ENCODE measurements around the gene SNRK. TPM values are rescaled to one million over a fixed set of nuclear protein-coding genes. Genes with fewer than 3 reads are reported as not detected.

SNRK gene
- total RNA-seq, 1 donor from 2014 or later: 21.3 TPM

DNA sequence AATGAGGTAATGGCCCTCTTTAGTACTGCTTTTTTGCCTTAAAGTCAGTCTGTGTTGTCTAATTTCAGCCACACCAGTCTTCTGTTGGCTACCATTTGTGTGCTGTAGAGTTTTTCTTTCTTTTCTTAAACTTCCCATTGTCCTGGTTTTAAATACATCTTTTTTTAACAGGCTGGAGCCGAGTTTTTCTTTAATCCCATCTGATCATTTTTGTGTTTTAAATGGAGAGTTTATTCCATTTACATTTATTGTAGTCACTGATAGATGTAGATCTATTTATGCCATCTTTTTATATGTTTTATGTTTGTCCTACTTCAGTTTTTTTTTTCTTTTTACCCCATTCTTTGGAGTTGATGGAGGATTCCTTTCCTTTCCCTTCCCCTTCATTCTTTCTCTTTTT, 49.5 kb downstream of the SNRK start:
- DNase-seq: no peak
- H3K36me3 Mint-ChIP-seq (ENCODE audit: unreplicated experiment): peaks cover 29% of the 10 kb centered on the region
- peaks cover 4% of the 10 kb centered on the region for H3K9me3 Mint-ChIP-seq (ENCODE audit: unreplicated experiment)
- H3K27ac Mint-ChIP-seq (ENCODE audit: unreplicated experiment): no peak overlapping the region
- no peak overlapping the region for H3K4me3 Mint-ChIP-seq (ENCODE audit: unreplicated experiment)
- peaks cover 2% of the 10 kb centered on the region for H3K27me3 Mint-ChIP-seq (ENCODE audit: unreplicated experiment)
- peaks cover 2% of the 10 kb centered on the region for H3K4me1 Mint-ChIP-seq (ENCODE audit: low read depth, unreplicated experiment)
- no peak for TF ChIP-seq CTCF (IDR thresholded peaks at IDR 0.05; ENCODE audit: partially characterized antibody, unreplicated experiment)

GRCh38 chr3:43338295-43338694, 52.0 kb downstream of the SNRK start:
- no peak overlapping the region for H3K4me3 Mint-ChIP-seq (ENCODE audit: unreplicated experiment)
- H3K4me1 Mint-ChIP-seq (ENCODE audit: low read depth, unreplicated experiment): no peaks in the 10 kb centered on the region
- peaks cover 29% of the 10 kb centered on the region for H3K36me3 Mint-ChIP-seq (ENCODE audit: unreplicated experiment)
- no peak for DNase-seq
- TF ChIP-seq CTCF (IDR thresholded peaks at IDR 0.05; ENCODE audit: partially characterized antibody, unreplicated experiment): no peak
- peaks cover 1% of the 10 kb centered on the region for H3K27me3 Mint-ChIP-seq (ENCODE audit: unreplicated experiment)
- peaks cover 4% of the 10 kb centered on the region for H3K9me3 Mint-ChIP-seq (ENCODE audit: unreplicated experiment)
- no peak overlapping the region for H3K27ac Mint-ChIP-seq (ENCODE audit: unreplicated experiment)

GRCh38 chr3:43340403-43340802, 54.1 kb downstream of the SNRK start:
- Mint-ChIP-seq H3K9me3 (ENCODE audit: unreplicated experiment) (peaks cover 2% of the 10 kb centered on the region), H3K36me3 (ENCODE audit: unreplicated experiment) (peaks cover 29% of the 10 kb centered on the region), H3K4me1 (ENCODE audit: low read depth, unreplicated experiment) (peaks cover 2% of the 10 kb centered on the region), H3K27ac (ENCODE audit: unreplicated experiment) (no peak overlapping the region), H3K27me3 (ENCODE audit: unreplicated experiment) (no peaks in the 10 kb centered on the region), H3K4me3 (ENCODE audit: unreplicated experiment) (no peak overlapping the region)
- no peak for TF ChIP-seq CTCF (IDR thresholded peaks at IDR 0.05; ENCODE audit: partially characterized antibody, unreplicated experiment)
- DNase-seq: no peak

DNA sequence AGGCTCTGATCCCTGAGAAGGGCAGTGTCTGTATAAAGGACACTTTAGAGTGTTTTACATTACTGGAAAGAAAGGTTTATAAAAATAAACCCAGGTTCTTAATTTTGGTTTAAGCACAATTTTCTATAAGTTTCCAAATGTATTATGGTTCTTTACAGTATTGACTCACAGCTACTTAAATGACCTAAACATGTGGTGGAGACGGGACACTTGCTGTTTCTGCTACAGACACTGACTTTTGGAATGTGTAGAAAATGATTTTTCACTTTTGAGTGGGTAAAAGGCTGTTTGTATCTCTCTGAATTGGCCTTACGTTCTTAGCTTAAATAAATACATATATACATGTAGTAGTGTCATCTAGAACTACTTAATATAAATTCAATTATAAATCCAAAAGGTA, 55.4 kb downstream of the SNRK start:
- H3K36me3 Mint-ChIP-seq (ENCODE audit: unreplicated experiment): peaks cover 24% of the 10 kb centered on the region
- TF ChIP-seq CTCF (IDR thresholded peaks at IDR 0.05; ENCODE audit: partially characterized antibody, unreplicated experiment): no peak
- no peak overlapping the region for H3K4me3 Mint-ChIP-seq (ENCODE audit: unreplicated experiment)
- H3K27ac Mint-ChIP-seq (ENCODE audit: unreplicated experiment): no peak overlapping the region
- no peak for DNase-seq
- no peaks in the 10 kb centered on the region for H3K27me3 Mint-ChIP-seq (ENCODE audit: unreplicated experiment)
- H3K9me3 Mint-ChIP-seq (ENCODE audit: unreplicated experiment): peaks cover 2% of the 10 kb centered on the region
- H3K4me1 Mint-ChIP-seq (ENCODE audit: low read depth, unreplicated experiment): peaks cover 2% of the 10 kb centered on the region

DNA sequence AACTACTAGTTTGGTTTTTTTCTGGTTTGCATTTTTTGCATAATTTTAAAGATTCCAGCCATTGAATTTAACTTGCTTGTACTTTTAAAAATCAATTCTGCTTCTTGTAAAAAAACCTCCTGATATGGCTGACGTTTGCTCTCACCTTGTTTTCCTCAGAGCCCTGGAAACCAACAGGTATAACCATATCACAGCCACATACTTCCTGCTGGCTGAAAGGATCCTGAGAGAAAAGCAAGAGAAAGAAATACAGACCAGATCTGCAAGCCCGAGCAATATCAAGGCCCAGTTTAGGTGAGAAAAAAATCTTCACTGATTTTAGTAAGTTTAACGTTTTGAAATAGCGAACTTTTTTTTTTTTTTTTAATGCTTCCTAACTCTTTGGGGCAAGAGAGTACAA, 56.8 kb downstream of the SNRK start:
- no peak overlapping the region for H3K27ac Mint-ChIP-seq (ENCODE audit: unreplicated experiment)
- no peaks in the 10 kb centered on the region for H3K9me3 Mint-ChIP-seq (ENCODE audit: unreplicated experiment)
- no peaks in the 10 kb centered on the region for H3K27me3 Mint-ChIP-seq (ENCODE audit: unreplicated experiment)
- H3K4me3 Mint-ChIP-seq (ENCODE audit: unreplicated experiment): no peak overlapping the region
- TF ChIP-seq CTCF (IDR thresholded peaks at IDR 0.05; ENCODE audit: partially characterized antibody, unreplicated experiment): no peak
- DNase-seq: no peak
- H3K4me1 Mint-ChIP-seq (ENCODE audit: low read depth, unreplicated experiment): peaks cover 2% of the 10 kb centered on the region
- H3K36me3 Mint-ChIP-seq (ENCODE audit: unreplicated experiment): peaks cover 23% of the 10 kb centered on the region
